Naive thymus-derived CD4-positive, alpha-beta T cell (primary cell): ENCODE measurements around the gene TBX21. TPM values are rescaled to one million over a fixed set of nuclear protein-coding genes. Genes with fewer than 3 reads are reported as not detected.
A peak's percentile ranks its signal among the peaks of the same experiment; 100 is the strongest.

Experiments
- ATAC-seq: fragments of 150-1000 bp; cut with Tn5 transposase; 2 replicates; pipeline ENCODE4 v1.10.0; 2021; ENCODE audit warnings: mild to moderate bottlenecking, moderate library complexity
- CTCF ChIA-PET: fragments of 350-600 bp; sonication (Branson Sonifier 250); formaldehyde crosslinking; loops from one replicate; lab custom pipeline; 2021; ENCODE audit warnings: antibody characterized with exemption; lab: Charles Lee
- POLR2A ChIA-PET: fragments of 350-600 bp; sonication (Branson Sonifier 250); formaldehyde crosslinking; loops from one replicate; lab custom pipeline; 2021; ENCODE audit warnings: antibody characterized with exemption, inconsistent platforms; lab: Charles Lee
- DNase-seq, 9 donors: peaks; one replicate each; pipeline versions ENCODE4 v3.0.0 to v3.0.0-alpha.2; 2020 to 2022; ENCODE audit warnings: mixed read lengths in 1 of 9
- H3K27ac ChIP-seq: one replicate; pipeline ENCODE4 v1.7.0; 2013; ENCODE audit warnings: mild to moderate bottlenecking, low read depth, low read length, moderate library complexity
- H3K27me3 ChIP-seq, 2 donors: one replicate each; pipeline ENCODE4 v1.7.0; 2013; ENCODE audit warnings: low read length in 2 of 2, mild to moderate bottlenecking in 2 of 2, moderate library complexity in 2 of 2; ENCODE audit not compliant: control insufficient read depth in 2 of 2, insufficient read depth in 2 of 2
- H3K36me3 ChIP-seq, 3 experiments: 1 replicate in 2 of 3; 2 replicates in 1 of 3; pipeline ENCODE4 v1.7.0; 2013; ENCODE audit warnings: low read length in 3 of 3, mild to moderate bottlenecking in 3 of 3, moderate library complexity in 1 of 3; ENCODE audit not compliant: insufficient read depth in 3 of 3, control insufficient read depth in 2 of 3
- H3K4me1 ChIP-seq, 2 donors: one replicate each; pipeline ENCODE4 v1.7.0; 2013; ENCODE audit warnings: low read length in 2 of 2, mild to moderate bottlenecking in 2 of 2, moderate library complexity in 1 of 2; ENCODE audit not compliant: control insufficient read depth in 2 of 2, insufficient read depth in 2 of 2
- H3K4me3 ChIP-seq: 2 replicates; pipeline ENCODE4 v1.7.0; 2013; ENCODE audit warnings: mild to moderate bottlenecking, low read length
- H3K9me3 ChIP-seq, 3 experiments: 1 replicate in 2 of 3; 2 replicates in 1 of 3; pipeline ENCODE4 v1.7.0; 2013; ENCODE audit warnings: low read length in 3 of 3; ENCODE audit not compliant: control insufficient read depth in 2 of 3
- H3K27ac Mint-ChIP-seq, 9 donors: one replicate each; pipeline ENCODE4 v1.8.0; 2020 to 2022; ENCODE audit warnings: mixed read lengths in 9 of 9, mild to moderate bottlenecking in 8 of 9, moderate library complexity in 5 of 9, inconsistent platforms in 2 of 9
- H3K27me3 Mint-ChIP-seq, 5 donors: one replicate each; pipeline ENCODE4 v1.8.0; 2021 to 2022; ENCODE audit warnings: mixed read lengths in 5 of 5, mild to moderate bottlenecking in 1 of 5
- H3K36me3 Mint-ChIP-seq, 5 donors: one replicate each; pipeline ENCODE4 v1.8.0; 2020 to 2022; ENCODE audit warnings: mixed read lengths in 5 of 5, mild to moderate bottlenecking in 3 of 5, inconsistent platforms in 1 of 5
- H3K4me1 Mint-ChIP-seq, 7 donors: one replicate each; pipeline ENCODE4 v1.8.0; 2020 to 2022; ENCODE audit warnings: mixed read lengths in 7 of 7, mild to moderate bottlenecking in 3 of 7, inconsistent platforms in 1 of 7
- H3K4me3 Mint-ChIP-seq, 10 donors: one replicate each; pipeline ENCODE4 v1.8.0; 2020 to 2022; ENCODE audit warnings: mild to moderate bottlenecking in 10 of 10, mixed read lengths in 10 of 10, moderate library complexity in 6 of 10, inconsistent platforms in 2 of 10
- H3K9me3 Mint-ChIP-seq, 11 donors: one replicate each; pipeline ENCODE4 v1.8.0; 2020 to 2022; ENCODE audit warnings: mixed read lengths in 11 of 11, mild to moderate bottlenecking in 4 of 11, inconsistent platforms in 1 of 11, moderate library complexity in 1 of 11
- intact Hi-C, 2 donors: fragments of 100-400 bp; cut with micrococcal nuclease; formaldehyde crosslinking; loops; one replicate each; pipeline ENCODE4 v1.15.1; 2023
- polyA plus RNA-seq, 2 donors: library from polyadenylated mRNA; unstranded; fragments of 300-500 nt; fragmentation: Illumina TruSeq; gene quantifications; one replicate each; pipeline ENCODE4 v1.2.3, GENCODE V29; 2021
- total RNA-seq, 6 experiments: library from RNA in 5 of 6; stranded (reverse) in 5 of 6; gene quantifications; 1 replicate in 5 of 6; 2 replicates in 1 of 6; pipeline ENCODE4 v1.2.3 and lab custom pipeline; 2021 to 2026

Gene TBX21
- total and polyA plus RNA-seq, 7 experiments from 2014 or later: 0.13 to 38.6 (median 1.5) TPM

GRCh38 chr17:47744168-47745036 is 11.4 kb downstream of the TBX21 start:
- intact Hi-C loops: no loop called here
- ChIA-PET POLR2A (no interaction called here), CTCF (no interaction called here)
- H3K9me3 Mint-ChIP-seq: no peaks in the 10 kb centered on the region
- no peaks in the 10 kb centered on the region for H3K9me3 ChIP-seq
- peaks cover 0 to 31% (median 12%) of the 10 kb centered on the region in 7 donors for H3K4me1 Mint-ChIP-seq
- no peak for DNase-seq
- H3K4me1 ChIP-seq: peaks cover 0 to 33% of the 10 kb centered on the region in 2 donors
- no peak overlapping the region for H3K4me3 Mint-ChIP-seq
- ATAC-seq: no peak
- peaks cover 0 to 4% (median 0%) of the 10 kb centered on the region in 5 donors for H3K36me3 Mint-ChIP-seq
- peaks cover 0 to 4% (median 0%) of the 10 kb centered on the region in 5 donors for H3K27me3 Mint-ChIP-seq
- no peak overlapping the region for H3K4me3 ChIP-seq
- H3K27ac ChIP-seq: no peak overlapping the region
- peaks cover 0 to 6% (median 0%) of the 10 kb centered on the region in 3 experiments for H3K36me3 ChIP-seq
- no peaks in the 10 kb centered on the region for H3K27me3 ChIP-seq
- no peak overlapping the region for H3K27ac Mint-ChIP-seq

- Histone ChIP-seq H3K4me1 (peaks cover 0 to 33% of the 10 kb centered on the region in 2 donors), H3K4me3 (no peak overlapping the region), H3K36me3 (peaks cover 0 to 6% (median 0%) of the 10 kb centered on the region in 3 experiments), H3K27ac (no peak overlapping the region), H3K27me3 (no peaks in the 10 kb centered on the region), H3K9me3 (no peaks in the 10 kb centered on the region)
- Mint-ChIP-seq H3K4me1 (peaks cover 0 to 31% (median 12%) of the 10 kb centered on the region in 7 donors), H3K27ac (no peak overlapping the region), H3K4me3 (no peak overlapping the region), H3K9me3 (no peaks in the 10 kb centered on the region), H3K36me3 (peaks cover 0 to 4% (median 0%) of the 10 kb centered on the region in 5 donors), H3K27me3 (peaks cover 0 to 4% (median 0%) of the 10 kb centered on the region in 5 donors)
- ATAC-seq (no peak), DNase-seq (no peak)
- intact Hi-C loops: no loop called here
- POLR2A ChIA-PET: no interaction called here
- CTCF ChIA-PET: no interaction called here
Measured at GRCh38 chr17:47745037-47745380, 12.0 kb downstream of the TBX21 start.

GRCh38 chr17:47751471-47751870 is 18.4 kb downstream of the TBX21 start:
- Histone ChIP-seq H3K9me3 (no peaks in the 10 kb centered on the region), H3K27ac (no peak overlapping the region), H3K4me1 (peaks cover 0 to 2% of the 10 kb centered on the region in 2 donors), H3K36me3 (no peaks in the 10 kb centered on the region), H3K27me3 (no peaks in the 10 kb centered on the region), H3K4me3 (no peak overlapping the region)
- DNase-seq: no peak
- no peak for ATAC-seq
- ChIA-PET CTCF (interaction anchor here (0.7 kb wide), 1 partner anchor 1969 kb away, joined by 3 read pairs; no protein-coding TSS in a partner anchor), POLR2A (no interaction called here)
- intact Hi-C loops: no loop called here
- Mint-ChIP-seq H3K36me3 (peaks cover 0 to 2% (median 0%) of the 10 kb centered on the region in 5 donors), H3K27me3 (peaks cover 0 to 17% (median 8%) of the 10 kb centered on the region in 5 donors), H3K9me3 (peaks cover 0 to 3% (median 0%) of the 10 kb centered on the region in 11 donors), H3K4me3 (no peak overlapping the region), H3K27ac (no peak overlapping the region), H3K4me1 (no peaks in the 10 kb centered on the region)

- Histone ChIP-seq H3K4me3 (no peak overlapping the region), H3K27me3 (no peaks in the 10 kb centered on the region), H3K4me1 (peaks cover 0 to 2% of the 10 kb centered on the region in 2 donors), H3K9me3 (peaks cover 0 to 5% (median 0%) of the 10 kb centered on the region in 3 experiments), H3K27ac (no peak overlapping the region), H3K36me3 (no peaks in the 10 kb centered on the region)
- peaks cover 0 to 30% (median 9%) of the 10 kb centered on the region in 11 donors for H3K9me3 Mint-ChIP-seq
- H3K27ac Mint-ChIP-seq: no peak overlapping the region
- no peak overlapping the region for H3K4me3 Mint-ChIP-seq
- H3K4me1 Mint-ChIP-seq: no peaks in the 10 kb centered on the region
- ATAC-seq (no peak), DNase-seq (no peak)
- peaks cover 0 to 4% (median 0%) of the 10 kb centered on the region in 5 donors for H3K36me3 Mint-ChIP-seq
- ChIA-PET CTCF (interaction anchor here (0.6 kb wide), 1 partner anchor 9 kb away, joined by 3 read pairs; no protein-coding TSS in a partner anchor), POLR2A (no interaction called here)
- peaks cover 15 to 36% (median 32%) of the 10 kb centered on the region in 5 donors for H3K27me3 Mint-ChIP-seq
- intact Hi-C loops: no loop called here
Measured at GRCh38 chr17:47757386-47757785, 24.4 kb downstream of the TBX21 start.

- POLR2A ChIA-PET: no interaction called here
- H3K27me3 Mint-ChIP-seq: peaks cover 20 to 51% (median 36%) of the 10 kb centered on the region in 5 donors
- CTCF ChIA-PET: no interaction called here
Measured at GRCh38 chr17:47760409-47761140, 27.5 kb downstream of the TBX21 start.

GRCh38 chr17:47762728-47763127 is 29.7 kb downstream of the TBX21 start:
- Mint-ChIP-seq H3K36me3 (peaks cover 0 to 4% (median 3%) of the 10 kb centered on the region in 5 donors), H3K4me3 (no peak overlapping the region), H3K27ac (no peak overlapping the region), H3K9me3 (peaks cover 0 to 39% (median 12%) of the 10 kb centered on the region in 11 donors), H3K27me3 (peaks cover 12 to 54% (median 33%) of the 10 kb centered on the region in 5 donors), H3K4me1 (peaks cover 0 to 11% (median 0%) of the 10 kb centered on the region in 7 donors)
- no peak overlapping the region for H3K27ac ChIP-seq
- CTCF ChIA-PET: no interaction called here
- ATAC-seq (peak; percentile 29), DNase-seq (no peak)
- intact Hi-C loops: no loop called here
- peaks cover 0 to 3% of the 10 kb centered on the region in 2 donors for H3K27me3 ChIP-seq
- H3K4me1 ChIP-seq: peaks cover 0 to 13% of the 10 kb centered on the region in 2 donors
- H3K4me3 ChIP-seq: no peak overlapping the region
- POLR2A ChIA-PET: no interaction called here
- peaks cover 0 to 5% (median 0%) of the 10 kb centered on the region in 3 experiments for H3K9me3 ChIP-seq
- no peaks in the 10 kb centered on the region for H3K36me3 ChIP-seq

More at GRCh38 chr17:47760409-47761140, 27.5 kb downstream of the TBX21 start:
- Mint-ChIP-seq H3K4me1 (peaks cover 0 to 11% (median 0%) of the 10 kb centered on the region in 7 donors), H3K27ac (no peak overlapping the region), H3K36me3 (peaks cover 0 to 4% (median 3%) of the 10 kb centered on the region in 5 donors), H3K9me3 (peaks cover 0 to 44% (median 14%) of the 10 kb centered on the region in 11 donors), H3K4me3 (no peak overlapping the region)
- intact Hi-C loops: no loop called here
- Histone ChIP-seq H3K27me3 (peaks cover 0 to 3% of the 10 kb centered on the region in 2 donors), H3K4me1 (peaks cover 0 to 13% of the 10 kb centered on the region in 2 donors), H3K27ac (no peak overlapping the region), H3K36me3 (no peaks in the 10 kb centered on the region), H3K9me3 (peaks cover 0 to 5% (median 0%) of the 10 kb centered on the region in 3 experiments), H3K4me3 (no peak overlapping the region)
- no peak for ATAC-seq
- no peak for DNase-seq
